ENCODE measurements around the gene FAM131B.

- TF ChIP-seq NRF1 (conservative IDR thresholded peaks at IDR 0.05 in 1 of 2, IDR thresholded peaks at IDR 0.05 in 1 of 2) = no peak
- TF ChIP-seq CREB1 (IDR thresholded peaks at IDR 0.05) = no peak
- TF ChIP-seq CREB1 (CRISPR knock-in tag; IDR thresholded peaks at IDR 0.05) = no peak
- no peak for TF ChIP-seq TARDBP (IDR thresholded peaks at IDR 0.05)
- TF ChIP-seq ZNF444 (CRISPR knock-in tag; IDR thresholded peaks at IDR 0.05) = no peak
- TF ChIP-seq ATF6 (CRISPR knock-in tag; IDR thresholded peaks at IDR 0.05) = no peak
- no peak for TF ChIP-seq SP2 (IDR thresholded peaks at IDR 0.05; ENCODE audit: extremely low read depth, low read depth, low read length, poor library complexity, severe bottlenecking)
- no peak for TF ChIP-seq MXI1 (IDR thresholded peaks at IDR 0.05; ENCODE audit: low read depth, low read length)
- TF ChIP-seq CTCF (IDR thresholded peaks at IDR 0.05 in 2 of 3, conservative IDR thresholded peaks at IDR 0.05 in 1 of 3; ENCODE audit: insufficient read depth in 2 of 3, low read depth in 1 of 3, low read length in 3 of 3) = peak in 2 of 3 experiments; percentile 10 to 27; a peak in 1 of 6 replicates
- TF ChIP-seq ESRRB (CRISPR knock-in tag; IDR thresholded peaks at IDR 0.05; ENCODE audit: borderline replicate concordance) = no peak
- no peak for TF ChIP-seq ZNF24 (IDR thresholded peaks at IDR 0.05)
- TF ChIP-seq RBFOX2 (IDR thresholded peaks at IDR 0.05; ENCODE audit: low read depth, low read length) = no peak
Measured at GRCh38 chr7:143372070-143372469, 9.6 kb upstream of the FAM131B start.
